ENCODE measurements around the gene PGM5.
"Not testable (repeated sequence)": the region's sequence is repeated elsewhere in the genome, so short reads cannot be mapped to it uniquely, and the experiment has no call there.

DNA sequence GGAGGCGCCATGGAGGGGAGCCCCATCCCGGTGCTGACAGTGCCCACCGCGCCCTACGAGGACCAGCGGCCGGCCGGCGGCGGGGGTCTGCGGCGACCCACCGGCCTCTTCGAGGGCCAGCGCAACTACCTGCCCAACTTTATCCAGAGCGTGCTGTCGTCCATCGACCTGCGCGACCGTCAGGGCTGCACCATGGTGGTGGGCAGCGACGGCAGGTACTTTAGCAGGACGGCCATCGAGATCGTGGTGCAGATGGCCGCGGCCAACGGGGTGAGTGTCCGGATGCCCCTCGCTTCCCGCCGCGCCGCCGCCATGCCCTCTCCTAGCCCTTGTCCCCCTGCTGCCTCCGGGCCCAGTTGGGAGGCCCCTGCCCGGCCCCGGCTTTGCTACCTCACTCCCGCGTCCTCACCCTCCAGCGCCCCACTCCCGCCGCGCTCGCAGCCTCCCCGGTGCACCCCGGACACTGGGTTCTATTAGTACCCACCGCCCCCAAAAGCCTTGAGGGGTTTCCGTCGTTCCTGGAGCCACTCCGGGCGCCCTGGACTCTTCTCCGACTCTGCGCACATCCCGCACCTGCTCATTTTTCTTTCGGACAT, 806 bp downstream of the PGM5 start:
- TF ChIP-seq CTCF, POLR2A (IDR thresholded peaks at IDR 0.05): not testable (repeated sequence)
